Anterior cingulate cortex (tissue), 58 donors: ENCODE data around the gene PAPSS1.

Experiments used
- DNase-seq, 58 donors: peaks; one replicate each; lab custom pipeline; 2025; lab: John Stamatoyannopoulos, UW

PAPSS1 gene

DNA sequence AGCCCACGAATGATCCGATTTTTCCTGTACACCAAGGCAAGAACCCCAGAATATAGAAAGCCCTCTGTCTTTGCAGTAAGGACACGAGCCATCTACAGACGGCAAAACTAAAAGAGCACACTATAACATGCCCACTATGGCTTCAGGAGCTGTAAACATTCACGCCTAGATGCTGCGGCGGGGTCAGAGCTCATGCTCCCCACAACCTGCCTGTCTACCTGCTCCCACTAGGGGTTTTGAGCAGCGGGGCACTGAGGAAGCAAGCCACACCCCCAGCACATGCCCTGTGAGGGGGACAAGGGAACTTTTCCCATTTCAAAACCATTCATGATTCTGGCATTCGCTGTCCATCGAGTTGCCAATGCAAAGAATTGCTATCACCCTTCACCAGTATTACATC lies 144.8 kb downstream of the PAPSS1 start:
- DNase-seq = no peak

DNA sequence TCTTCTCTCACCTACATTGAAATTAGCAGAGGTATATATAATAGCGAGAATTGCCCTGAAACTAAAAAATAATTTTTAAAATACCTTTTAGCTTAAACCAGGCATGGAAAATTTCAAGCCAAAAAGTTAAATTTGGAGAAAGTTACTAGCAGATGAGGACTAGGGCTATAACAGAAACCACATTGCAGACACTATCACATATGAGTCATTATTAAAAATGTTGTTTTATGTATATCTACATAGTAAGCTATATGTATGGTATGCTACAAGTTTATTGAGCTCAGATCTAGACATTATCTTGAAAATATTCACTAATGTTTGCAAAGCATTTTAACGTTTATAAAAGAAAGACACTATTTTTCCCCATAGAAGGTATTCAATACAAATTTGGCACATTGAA lies 147.8 kb downstream of the PAPSS1 start:
- no peak for DNase-seq

DNA sequence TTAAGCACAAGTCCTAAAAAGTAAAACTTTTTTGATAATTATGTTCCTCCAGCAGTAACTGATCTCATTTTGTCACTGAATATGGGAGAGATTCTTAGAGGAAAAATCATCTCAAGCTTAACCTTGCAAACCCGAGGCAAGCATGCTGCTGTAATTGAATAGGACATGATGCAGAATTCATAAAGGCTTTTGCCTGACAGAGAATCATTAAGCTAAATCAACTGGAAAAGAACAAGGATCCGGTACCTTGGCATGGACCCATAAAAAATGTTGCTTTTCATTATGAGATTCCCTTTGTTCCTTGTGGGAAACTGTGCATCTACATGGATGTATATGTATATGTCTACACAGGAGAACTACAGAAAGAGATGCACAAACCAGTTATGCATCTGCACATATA lies 149.1 kb downstream of the PAPSS1 start:
- DNase-seq = no peak

DNA sequence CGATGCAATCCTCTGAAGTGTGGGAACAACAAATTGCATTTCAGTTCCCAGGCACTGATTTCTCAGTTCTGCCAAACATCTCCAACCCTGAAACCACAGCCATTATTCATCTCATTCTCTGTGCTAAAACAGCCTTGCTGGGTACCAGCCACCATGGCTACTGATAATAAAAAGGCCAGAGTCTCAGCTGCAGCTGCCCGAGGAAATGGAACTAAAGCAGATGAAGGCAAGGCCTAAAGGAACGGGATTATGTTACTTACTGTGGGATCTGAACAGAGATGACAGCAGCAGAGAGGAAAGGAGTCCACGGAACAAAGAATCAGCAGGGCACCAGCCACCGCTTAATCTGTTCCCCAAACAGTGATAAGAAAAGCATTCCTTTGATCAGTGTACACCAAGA lies 155.7 kb downstream of the PAPSS1 start:
- no peak for DNase-seq
